NCI-H774 (cell line): ENCODE measurements around the gene TAS1R1.
"Not testable (repeated sequence)": the region's sequence is repeated elsewhere in the genome, so short reads cannot be mapped to it uniquely, and the experiment has no call there.

Source experiments
- DNase-seq: peaks from one replicate; lab custom pipeline; 2025; lab: John Stamatoyannopoulos, UW

TAS1R1 gene

DNA sequence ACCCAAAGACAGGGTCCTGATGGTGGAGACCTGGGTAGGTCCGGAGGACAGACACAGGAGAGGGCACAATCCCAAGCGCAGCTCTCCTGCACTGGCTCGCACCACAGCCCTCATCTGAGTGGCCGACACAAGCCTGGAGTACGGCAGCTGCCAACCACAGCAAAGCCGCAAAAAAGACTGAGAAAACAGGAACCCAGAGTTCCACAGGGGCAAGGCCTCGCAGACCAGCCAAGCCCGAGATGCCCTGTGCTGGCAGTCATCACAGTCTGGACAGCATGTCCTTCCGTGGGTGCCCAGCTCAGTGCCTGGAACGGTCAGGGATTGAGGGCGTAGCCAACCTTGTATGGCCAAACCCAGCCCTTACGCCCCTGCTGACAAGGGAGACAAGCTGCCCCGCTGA lies 36.1 kb downstream of the TAS1R1 start:
- no peak for DNase-seq

GRCh38 chr1:6591644-6592043 lies 36.5 kb downstream of the TAS1R1 start:
- no peak for DNase-seq

- no peak for DNase-seq
These were observed 37.3 kb downstream of the TAS1R1 start for GRCh38 chr1:6592441-6592840.

DNA sequence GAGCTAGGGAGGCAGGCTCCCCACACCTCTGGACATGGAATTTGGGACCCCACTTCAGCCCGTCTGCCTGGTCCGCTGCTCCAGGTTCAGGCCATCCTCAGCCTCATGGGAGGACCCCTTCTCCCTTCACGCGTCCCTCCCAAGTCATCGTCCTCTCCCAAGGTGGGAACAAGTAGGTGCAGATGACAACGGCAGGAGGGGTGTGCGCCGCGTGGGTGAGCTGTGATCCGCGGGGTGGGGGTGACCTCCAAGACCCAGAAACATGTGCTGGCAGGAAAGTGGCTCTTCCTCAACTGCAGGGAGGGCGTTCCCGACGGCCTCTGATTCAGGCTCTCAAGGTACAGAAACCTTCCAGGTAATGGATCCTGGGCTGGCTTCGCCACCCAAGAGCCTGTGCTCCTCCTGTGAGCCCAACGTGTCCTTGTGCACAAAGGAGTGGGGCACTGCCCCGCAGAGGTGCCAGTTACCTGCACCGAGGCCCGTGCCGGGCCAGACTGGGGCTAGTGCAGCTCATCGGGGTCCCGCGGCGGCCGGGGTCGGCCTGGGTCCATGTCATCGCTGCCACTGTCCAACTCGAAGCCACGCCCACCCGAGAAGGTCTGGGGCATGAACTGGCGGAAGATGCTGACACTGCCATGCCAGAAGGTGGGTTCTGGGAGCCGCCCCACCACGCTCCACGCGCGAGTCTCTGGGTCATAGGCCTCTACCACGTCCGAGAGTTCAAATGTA lies 37.9 kb downstream of the TAS1R1 start:
- no peak for DNase-seq

- no peak for DNase-seq
These were observed 38.7 kb downstream of the TAS1R1 start for GRCh38 chr1:6593810-6594209.

DNA sequence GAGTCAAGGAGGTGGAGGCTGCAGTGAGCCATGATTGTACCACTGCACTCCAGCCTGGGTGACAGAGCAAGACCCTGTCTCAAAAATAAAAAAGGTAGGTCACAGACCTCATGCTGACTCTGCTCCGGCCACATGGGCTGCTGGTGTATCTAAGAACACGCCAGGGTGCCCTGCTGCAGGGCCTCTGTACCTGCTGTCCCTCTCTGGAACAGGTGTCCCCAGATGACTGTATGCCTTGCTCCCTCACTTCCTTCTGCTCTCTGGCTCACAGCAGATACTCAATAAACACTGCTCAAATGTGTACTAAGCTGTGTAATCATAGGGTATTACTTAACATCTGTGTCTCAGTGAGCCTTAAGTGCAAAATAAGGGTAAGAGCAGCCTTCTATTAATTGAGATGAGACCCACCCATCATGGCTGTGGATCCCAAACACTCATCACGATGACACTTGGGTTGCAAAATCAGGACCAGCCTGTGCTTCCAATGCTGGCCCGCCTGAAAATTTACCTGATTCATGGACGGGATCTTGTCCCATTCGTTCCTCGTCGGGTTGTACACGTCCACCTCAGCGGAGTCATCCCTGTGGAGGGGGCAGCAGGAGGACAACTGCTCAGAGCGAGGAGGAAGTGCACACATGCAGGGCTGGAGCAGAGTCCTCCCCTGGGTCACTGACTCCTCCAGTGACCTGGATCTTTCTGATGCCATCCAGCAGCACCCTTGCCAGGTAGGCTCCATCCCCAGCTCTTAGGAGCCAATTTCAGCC lies 40.1 kb downstream of the TAS1R1 start:
- no peak for DNase-seq

DNA sequence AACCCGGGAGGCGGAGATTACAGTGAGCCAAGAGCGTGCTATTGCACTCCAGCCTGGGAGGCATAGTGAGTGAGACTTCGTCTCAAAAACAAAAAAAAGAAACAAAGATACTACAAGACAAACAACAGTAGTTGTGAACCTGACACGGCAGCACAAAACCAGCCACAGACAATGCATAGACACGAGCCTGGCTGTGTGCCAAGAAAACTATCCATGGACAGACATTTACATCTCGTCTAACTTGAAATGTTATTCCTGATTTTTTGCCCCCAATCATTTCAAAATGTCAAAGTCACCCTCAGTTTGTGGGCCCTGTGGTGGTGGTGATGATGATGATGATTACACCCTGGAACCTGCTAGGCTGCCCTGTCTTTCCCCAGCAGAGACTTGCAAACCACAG lies 41.2 kb downstream of the TAS1R1 start:
- DNase-seq, result no peak

DNA sequence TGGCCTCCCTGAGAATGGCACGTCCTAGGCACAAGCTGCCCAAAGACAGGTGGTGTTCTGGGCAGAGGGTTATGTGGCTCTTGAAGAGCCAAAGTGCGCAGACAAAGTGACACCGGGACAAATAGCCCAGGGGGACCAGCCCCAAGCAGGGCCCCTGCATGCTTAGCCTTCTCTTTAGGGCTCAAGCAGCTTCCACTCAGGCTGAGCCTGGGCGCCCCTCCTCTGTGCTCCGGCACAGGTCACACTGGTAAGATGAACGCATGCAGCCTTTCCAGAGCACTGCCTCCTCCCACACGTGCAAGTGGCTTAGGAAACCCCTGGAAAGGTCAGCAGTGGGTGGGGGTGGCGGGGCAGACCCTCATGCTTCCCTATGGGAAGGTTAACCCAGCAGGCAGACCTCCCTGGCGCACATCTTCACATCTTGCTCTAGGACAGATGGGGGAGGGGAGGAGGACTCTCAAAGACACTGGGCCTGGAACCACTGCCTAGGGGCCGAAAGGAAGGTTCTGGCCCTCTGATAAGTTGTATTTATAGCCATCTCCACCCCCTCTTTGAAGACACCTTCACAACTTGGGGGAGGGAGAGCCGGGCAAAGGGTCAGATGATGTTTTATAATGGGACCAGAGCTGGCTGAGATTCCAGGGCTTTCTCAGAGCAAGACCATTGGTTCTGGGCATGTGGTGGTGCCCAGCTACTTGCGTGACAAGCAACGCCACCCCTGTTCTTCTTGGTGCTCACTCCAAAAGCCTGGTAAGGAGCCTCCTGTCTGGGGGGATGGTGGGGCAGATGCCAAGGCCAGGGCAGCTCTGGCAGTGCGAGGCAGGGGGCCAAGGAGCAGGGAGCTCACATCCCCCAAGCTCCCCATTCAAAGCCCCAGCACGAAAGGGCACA lies 42.0 kb downstream of the TAS1R1 start:
- no peak for DNase-seq

- no peak for DNase-seq
These were observed 42.6 kb downstream of the TAS1R1 start for GRCh38 chr1:6597777-6598131.

- no peak for DNase-seq
These were observed 44.3 kb downstream of the TAS1R1 start for GRCh38 chr1:6599141-6599975.

DNA sequence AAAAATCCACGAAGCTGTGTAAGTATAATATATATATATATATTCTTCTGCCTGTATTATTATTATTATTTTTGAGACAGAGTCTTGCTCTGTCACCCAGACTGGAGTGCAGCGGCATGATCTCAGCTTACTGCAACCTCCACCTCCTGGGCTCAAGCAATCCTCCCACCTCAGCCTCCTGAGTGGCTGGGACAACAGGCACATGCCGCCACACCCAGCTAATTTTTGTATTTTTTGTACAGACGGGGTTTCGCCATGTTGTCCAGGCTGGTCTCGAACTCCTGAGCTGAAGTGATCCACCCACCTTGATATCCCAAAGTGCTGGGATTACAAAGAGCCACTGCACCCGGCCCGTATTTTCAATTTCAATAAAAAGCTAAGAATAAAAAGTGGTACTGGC lies 44.9 kb downstream of the TAS1R1 start:
- DNase-seq, result not testable (repeated sequence)

DNA sequence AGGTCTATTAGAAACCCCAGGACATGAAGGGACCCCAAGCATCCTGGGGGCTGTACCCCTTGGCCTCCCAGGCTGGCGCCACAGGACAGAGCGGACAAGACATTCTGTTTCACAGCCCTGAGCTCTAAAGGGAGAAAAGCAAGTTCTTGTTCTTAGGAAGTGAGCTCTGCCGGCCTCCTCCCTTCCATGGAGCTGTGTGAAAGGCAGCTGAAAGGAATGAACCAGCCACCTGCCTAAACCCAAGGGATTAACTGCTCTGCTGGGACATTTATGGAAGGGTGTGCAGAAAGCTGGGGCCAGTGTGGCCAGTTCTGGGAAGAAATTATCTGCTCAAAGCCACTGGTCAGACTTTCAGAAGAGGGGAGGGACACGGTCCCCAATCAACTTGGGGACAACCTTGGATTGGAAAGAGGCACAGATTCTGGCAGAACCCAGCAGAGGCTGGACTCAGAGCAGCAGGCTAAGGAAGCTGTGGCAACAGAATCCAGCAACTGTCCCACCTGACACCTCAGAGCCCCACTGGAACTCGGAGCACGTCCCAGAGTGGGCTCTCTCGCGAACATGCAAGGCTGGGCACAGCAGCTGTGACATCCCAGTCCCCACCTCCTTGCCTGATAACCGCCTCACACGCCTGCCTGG lies 45.4 kb downstream of the TAS1R1 start:
- DNase-seq, result no peak

GRCh38 chr1:6601049-6601922 lies 46.2 kb downstream of the TAS1R1 start:
- no peak for DNase-seq

DNA sequence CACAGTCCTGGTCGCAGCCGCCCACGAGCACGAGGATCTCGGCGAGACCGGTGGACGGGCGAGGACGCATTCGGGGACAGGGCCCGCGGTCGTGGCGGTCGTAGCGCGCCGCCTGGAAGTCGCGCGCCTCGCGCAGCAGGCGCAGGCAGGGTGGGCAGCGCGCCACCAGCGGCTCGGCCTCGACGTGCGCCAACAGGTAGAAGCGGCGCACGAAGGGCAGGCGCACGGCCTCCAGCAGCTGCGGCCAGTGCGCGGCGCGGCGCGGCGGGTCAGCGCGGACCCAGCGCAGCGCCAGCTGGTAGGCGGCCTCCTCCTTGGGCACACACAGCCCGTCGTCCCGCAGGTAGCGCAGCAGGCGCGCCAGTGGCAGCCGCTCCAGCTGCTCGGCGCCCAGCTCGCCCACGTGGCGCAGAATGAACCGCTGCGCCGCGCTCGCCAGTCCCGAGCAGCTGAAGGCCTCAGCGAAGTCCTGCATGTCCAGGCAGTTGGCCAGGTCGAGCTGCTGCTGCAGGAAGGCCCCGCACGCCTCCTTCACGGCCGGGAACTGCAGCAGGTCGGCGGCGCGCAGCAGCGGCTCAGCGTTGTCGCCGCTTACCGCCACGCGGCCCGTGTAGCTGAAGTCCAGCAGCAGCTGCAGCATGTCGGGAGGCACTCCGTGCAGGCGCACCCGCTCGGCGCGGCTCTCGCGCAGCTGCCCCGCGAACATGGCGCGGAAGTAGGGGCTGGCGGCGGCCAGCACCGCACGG lies 47.0 kb downstream of the TAS1R1 start:
- no peak for DNase-seq

- peak; percentile 8 for DNase-seq
These were observed 47.6 kb downstream of the TAS1R1 start, which contains the start of gene KLHL21 for GRCh38 chr1:6602669-6603237. Gene KLHL21, minus strand, starts transcription at chr1:6602869. Its CDS starts 52 bp downstream, at chr1:6602817.

GRCh38 chr1:6603238-6603914 lies 48.3 kb downstream of the TAS1R1 start:
- no peak for DNase-seq

- no peak for DNase-seq
These were observed 48.9 kb downstream of the TAS1R1 start for GRCh38 chr1:6603915-6604558.
